ENCODE measurements around the gene ITPR2. TPM values are rescaled to one million over a fixed set of nuclear protein-coding genes. Genes with fewer than 3 reads are reported as not detected.
A peak's percentile ranks its signal among the peaks of the same experiment; 100 is the strongest.

ITPR2 gene
- total RNA-seq, 1 donor from 2014 or later, result 48.1 TPM

- Histone ChIP-seq H3K36me3 (peaks cover 0 to 29% of the 10 kb centered on the region in 2 donors), H3K4me3 (no peak overlapping the region), H3K9me3 (no peaks in the 10 kb centered on the region), H3K4me1 (no peaks in the 10 kb centered on the region), H3K27ac (no peak overlapping the region), H3K27me3 (no peaks in the 10 kb centered on the region)
- no peak for TF ChIP-seq CTCF (IDR thresholded peaks at IDR 0.05)
- no peak for TF ChIP-seq POLR2A (IDR thresholded peaks at IDR 0.05)
- no peak for TF ChIP-seq POLR2AphosphoS5 (IDR thresholded peaks at IDR 0.05; ENCODE audit: insufficient read depth in 1 of 2, low read depth in 1 of 2)
- intact Hi-C loops (cut with DNase I), result no loop called here
- DNase-seq (ENCODE audit: extremely low spot score in 2 of 2), result no peak
Observed at GRCh38 chr12:26620907-26621306, 212.1 kb downstream of the ITPR2 start.

- no peak for DNase-seq (ENCODE audit: extremely low spot score in 2 of 2)
- intact Hi-C loops (cut with DNase I), result no loop called here
- Histone ChIP-seq H3K4me3 (no peak overlapping the region), H3K27me3 (no peaks in the 10 kb centered on the region), H3K9me3 (no peaks in the 10 kb centered on the region), H3K36me3 (peaks cover 0 to 20% of the 10 kb centered on the region in 2 donors), H3K4me1 (no peaks in the 10 kb centered on the region), H3K27ac (no peak overlapping the region)
- no peak for TF ChIP-seq POLR2A (IDR thresholded peaks at IDR 0.05)
- no peak for TF ChIP-seq POLR2AphosphoS5 (IDR thresholded peaks at IDR 0.05; ENCODE audit: insufficient read depth in 1 of 2, low read depth in 1 of 2)
- TF ChIP-seq CTCF (IDR thresholded peaks at IDR 0.05), result no peak
Observed at GRCh38 chr12:26617513-26617912, 215.5 kb downstream of the ITPR2 start.

- DNase-seq (ENCODE audit: extremely low spot score in 2 of 2), result no peak
- Histone ChIP-seq H3K4me1 (no peaks in the 10 kb centered on the region), H3K4me3 (no peak overlapping the region), H3K36me3 (peaks cover 0 to 5% of the 10 kb centered on the region in 2 donors), H3K27ac (no peak overlapping the region), H3K9me3 (no peaks in the 10 kb centered on the region), H3K27me3 (no peaks in the 10 kb centered on the region)
- TF ChIP-seq CTCF (IDR thresholded peaks at IDR 0.05) (peak in 1 of 3 experiments; percentile 28), POLR2AphosphoS5 (IDR thresholded peaks at IDR 0.05; ENCODE audit: insufficient read depth in 1 of 2, low read depth in 1 of 2) (no peak), POLR2A (IDR thresholded peaks at IDR 0.05) (no peak)
- intact Hi-C loops (cut with DNase I), result no loop called here
Observed at GRCh38 chr12:26614011-26614616, 218.9 kb downstream of the ITPR2 start.

- Histone ChIP-seq H3K9me3 (no peaks in the 10 kb centered on the region), H3K27me3 (no peaks in the 10 kb centered on the region), H3K36me3 (no peaks in the 10 kb centered on the region), H3K4me1 (no peaks in the 10 kb centered on the region), H3K27ac (no peak overlapping the region), H3K4me3 (no peak overlapping the region)
- intact Hi-C loops (cut with DNase I), result no loop called here
- TF ChIP-seq POLR2A (IDR thresholded peaks at IDR 0.05), result no peak
- TF ChIP-seq CTCF (IDR thresholded peaks at IDR 0.05), result no peak
- no peak for TF ChIP-seq POLR2AphosphoS5 (IDR thresholded peaks at IDR 0.05; ENCODE audit: insufficient read depth in 1 of 2, low read depth in 1 of 2)
- DNase-seq (ENCODE audit: extremely low spot score in 2 of 2), result no peak
Observed at GRCh38 chr12:26612203-26612602, 220.8 kb downstream of the ITPR2 start.

GRCh38 chr12:26611598-26611997 lies 221.4 kb downstream of the ITPR2 start:
- no peak overlapping the region for H3K4me3 ChIP-seq
- intact Hi-C loops (cut with DNase I), result no loop called here
- no peak for TF ChIP-seq CTCF (IDR thresholded peaks at IDR 0.05)
- no peak for TF ChIP-seq POLR2AphosphoS5 (IDR thresholded peaks at IDR 0.05; ENCODE audit: insufficient read depth in 1 of 2, low read depth in 1 of 2)
- no peak for TF ChIP-seq POLR2A (IDR thresholded peaks at IDR 0.05)

More at GRCh38 chr12:26611598-26611997, 221.4 kb downstream of the ITPR2 start:
- no peaks in the 10 kb centered on the region for H3K36me3 ChIP-seq
- H3K27ac ChIP-seq, result no peak overlapping the region
- H3K9me3 ChIP-seq, result no peaks in the 10 kb centered on the region
- H3K4me1 ChIP-seq, result no peaks in the 10 kb centered on the region
- no peaks in the 10 kb centered on the region for H3K27me3 ChIP-seq
- no peak for DNase-seq (ENCODE audit: extremely low spot score in 2 of 2)
